C1 segment of cervical spinal cord (tissue), 14 donors: ENCODE data around the gene PGBD4.
"Not testable (repeated sequence)": the region's sequence is repeated elsewhere in the genome, so short reads cannot be mapped to it uniquely, and the experiment has no call there.

Experiments used
- DNase-seq, 14 donors: peaks; one replicate each; lab custom pipeline; 2025; lab: John Stamatoyannopoulos, UW

Gene PGBD4

GRCh38 chr15:34114215-34114614, 12.3 kb downstream of the PGBD4 start:
- DNase-seq: no peak

- no peak for DNase-seq
These were observed 12.9 kb downstream of the PGBD4 start for GRCh38 chr15:34114739-34115138.

- no peak for DNase-seq
These were observed 14.7 kb downstream of the PGBD4 start for GRCh38 chr15:34116620-34117019.

- DNase-seq: no peak
These were observed 17.4 kb downstream of the PGBD4 start for GRCh38 chr15:34119291-34119690.

GRCh38 chr15:34120420-34120819, 18.5 kb downstream of the PGBD4 start:
- not testable (repeated sequence) for DNase-seq

- DNase-seq: not testable (repeated sequence)
These were observed 19.9 kb downstream of the PGBD4 start for GRCh38 chr15:34121786-34122185.

GRCh38 chr15:34122771-34123183, 20.9 kb downstream of the PGBD4 start:
- no peak for DNase-seq

- DNase-seq: no peak
These were observed 22.8 kb downstream of the PGBD4 start for GRCh38 chr15:34124651-34125050.

GRCh38 chr15:34125945-34126344, 24.1 kb downstream of the PGBD4 start:
- DNase-seq: no peak

- DNase-seq: no peak
These were observed 24.6 kb downstream of the PGBD4 start for GRCh38 chr15:34126522-34126921.

GRCh38 chr15:34128898-34129297, 27.0 kb downstream of the PGBD4 start:
- DNase-seq: no peak

GRCh38 chr15:34132881-34133280, 31.0 kb downstream of the PGBD4 start:
- DNase-seq: no peak

- DNase-seq: no peak
These were observed 31.6 kb downstream of the PGBD4 start for GRCh38 chr15:34133511-34133910.

GRCh38 chr15:34147371-34148140, 45.7 kb downstream of the PGBD4 start:
- no peak for DNase-seq

- no peak for DNase-seq
These were observed 52.9 kb downstream of the PGBD4 start for GRCh38 chr15:34154725-34155204.

GRCh38 chr15:34155859-34156258, 54.0 kb downstream of the PGBD4 start:
- DNase-seq: no peak
